AG08396 (cell line): ENCODE measurements around the gene GP9.
A peak's percentile ranks its signal among the peaks of the same experiment; 100 is the strongest.
"Not testable (repeated sequence)": the region's sequence is repeated elsewhere in the genome, so short reads cannot be mapped to it uniquely, and the experiment has no call there.

Source experiments
- DNase-seq: peaks from one replicate; pipeline ENCODE4 v3.0.0; 2012; ENCODE audit warnings: low spot score, mixed read lengths

Gene GP9

DNA sequence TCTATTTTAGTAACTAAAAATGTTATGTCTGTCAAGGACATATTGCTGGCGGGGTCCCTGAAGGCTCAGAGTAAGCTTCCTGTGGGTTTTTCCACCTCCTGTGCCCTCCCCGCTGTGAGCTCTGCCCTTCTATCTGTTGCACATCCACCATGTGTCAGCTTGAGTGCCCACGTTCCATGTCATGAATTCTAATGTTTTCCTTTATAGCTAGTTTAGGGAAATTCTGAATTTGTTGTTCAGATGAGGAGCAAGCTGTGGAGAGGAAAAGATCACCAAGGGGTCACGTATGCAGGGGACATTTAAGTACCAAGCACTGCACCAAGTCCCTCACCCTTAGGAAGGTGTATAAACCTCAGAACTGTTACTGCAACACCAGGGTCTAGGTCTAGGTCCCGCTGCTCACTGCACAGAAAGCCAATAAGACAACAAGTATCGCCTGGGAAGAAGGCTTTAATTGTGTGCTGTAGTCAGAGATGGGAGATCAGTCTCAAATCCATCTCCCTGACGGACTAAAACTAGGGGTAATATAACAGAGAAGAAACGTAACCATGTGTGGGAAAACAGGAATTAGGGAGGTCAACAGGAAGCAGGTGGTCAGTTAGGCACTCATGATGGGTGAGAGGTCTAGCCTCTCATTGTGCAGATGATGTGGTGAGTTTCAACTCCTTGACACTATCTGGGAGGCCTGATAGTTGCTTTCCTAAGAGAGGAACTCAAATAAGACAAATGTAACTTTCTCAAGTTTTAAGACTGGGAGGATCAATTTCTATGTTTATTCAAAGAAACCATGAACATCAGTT, 9.7 kb downstream of the GP9 start:
- DNase-seq, result no peak

DNA sequence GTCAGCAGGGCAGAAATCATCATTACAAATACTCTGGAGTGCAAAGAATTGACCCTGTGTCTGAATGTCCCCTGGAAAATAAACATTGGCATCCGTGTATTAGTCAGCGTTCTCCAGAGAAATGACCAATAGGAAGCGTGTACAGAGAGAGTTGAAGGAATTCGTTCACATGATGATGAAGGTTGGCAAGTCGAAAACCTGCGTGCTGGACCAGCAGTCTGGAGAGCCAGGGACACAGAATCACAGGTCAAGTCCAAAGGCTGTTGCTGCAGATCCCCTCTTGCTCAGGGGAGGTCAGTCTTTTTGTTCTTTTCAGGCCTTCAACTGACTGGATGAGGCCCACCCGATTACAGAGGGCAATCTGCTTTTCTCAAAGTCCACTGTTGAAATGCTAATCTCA, 16.6 kb downstream of the GP9 start:
- peak; percentile 87 for DNase-seq

DNA sequence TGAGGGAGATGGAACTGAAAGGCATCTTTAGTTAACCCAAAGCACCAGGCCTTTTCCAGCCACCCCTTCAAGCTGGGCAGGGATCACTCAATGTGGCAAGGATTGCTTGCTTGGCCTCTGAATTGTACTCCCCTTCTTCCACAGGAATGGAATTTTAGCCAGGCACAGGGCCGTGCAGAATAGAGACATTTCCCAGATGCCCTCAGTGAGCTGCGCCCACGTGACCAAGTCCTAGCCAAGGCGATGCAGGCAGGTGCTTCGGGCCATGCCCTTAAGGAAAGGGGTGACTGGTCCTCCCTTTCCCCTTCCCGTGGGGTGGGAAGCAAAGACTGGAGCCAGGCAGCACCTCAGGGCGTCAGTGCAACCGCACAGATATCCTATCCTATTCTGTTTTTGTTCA, 17.9 kb downstream of the GP9 start:
- no peak for DNase-seq

DNA sequence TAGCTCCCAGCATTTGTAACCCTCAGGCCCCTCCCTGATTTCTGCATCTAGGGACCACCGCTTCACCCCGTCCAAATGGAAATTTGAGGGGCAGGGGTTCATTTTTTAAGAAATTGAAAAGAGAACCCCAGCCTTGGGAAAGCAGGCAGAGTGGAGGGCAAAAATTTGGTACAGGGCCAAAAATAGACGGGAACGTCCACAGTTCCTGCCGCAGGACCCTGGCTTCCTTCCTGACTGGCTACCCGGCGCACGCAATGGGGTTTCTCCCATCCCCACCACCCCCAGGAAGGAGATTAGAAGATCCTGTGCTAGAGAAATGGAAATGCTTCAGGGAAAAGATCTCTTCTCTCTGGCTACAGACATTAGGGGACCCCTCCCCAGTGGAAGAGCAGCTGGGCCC, 20.9 kb downstream of the GP9 start:
- no peak for DNase-seq

DNA sequence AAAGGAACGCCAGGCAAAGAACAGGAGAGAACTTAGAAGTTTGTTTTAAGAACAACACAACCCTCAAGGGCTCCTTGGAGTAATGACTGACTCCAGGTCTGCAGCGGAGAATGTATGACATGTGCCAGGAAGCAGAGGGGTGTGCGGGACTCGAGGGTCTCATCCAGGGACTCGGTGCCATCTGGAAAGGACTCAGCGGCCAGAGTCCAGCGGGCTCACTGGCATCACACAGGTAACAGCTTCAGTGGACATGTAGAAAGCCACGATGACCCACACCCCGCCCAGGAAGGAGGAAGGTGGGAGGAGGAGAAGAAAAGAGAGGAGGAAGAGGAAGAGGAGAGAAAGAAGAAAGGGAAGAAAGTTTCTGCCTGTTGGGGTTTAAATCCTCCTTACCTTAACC, 21.4 kb downstream of the GP9 start:
- no peak for DNase-seq

DNA sequence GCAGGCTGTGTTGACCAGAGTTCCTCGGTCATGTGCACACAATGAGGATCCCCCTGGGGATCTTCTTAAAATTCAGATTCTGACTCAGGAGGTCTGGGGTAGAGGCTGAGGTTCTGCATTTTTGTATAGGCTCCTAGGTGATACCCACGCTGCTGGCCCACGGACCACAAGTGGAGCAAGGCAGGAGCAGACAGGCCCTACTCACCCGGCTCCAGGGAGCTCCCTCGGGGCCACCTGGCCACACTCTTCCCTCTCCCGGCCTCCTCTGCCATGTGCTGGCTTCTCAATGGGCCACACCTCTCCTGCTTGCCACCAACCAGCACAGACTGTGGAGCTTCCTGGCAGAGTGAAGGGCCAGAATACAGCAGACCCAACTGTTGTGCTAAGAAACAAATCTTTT, 23.9 kb downstream of the GP9 start:
- no peak for DNase-seq

DNA sequence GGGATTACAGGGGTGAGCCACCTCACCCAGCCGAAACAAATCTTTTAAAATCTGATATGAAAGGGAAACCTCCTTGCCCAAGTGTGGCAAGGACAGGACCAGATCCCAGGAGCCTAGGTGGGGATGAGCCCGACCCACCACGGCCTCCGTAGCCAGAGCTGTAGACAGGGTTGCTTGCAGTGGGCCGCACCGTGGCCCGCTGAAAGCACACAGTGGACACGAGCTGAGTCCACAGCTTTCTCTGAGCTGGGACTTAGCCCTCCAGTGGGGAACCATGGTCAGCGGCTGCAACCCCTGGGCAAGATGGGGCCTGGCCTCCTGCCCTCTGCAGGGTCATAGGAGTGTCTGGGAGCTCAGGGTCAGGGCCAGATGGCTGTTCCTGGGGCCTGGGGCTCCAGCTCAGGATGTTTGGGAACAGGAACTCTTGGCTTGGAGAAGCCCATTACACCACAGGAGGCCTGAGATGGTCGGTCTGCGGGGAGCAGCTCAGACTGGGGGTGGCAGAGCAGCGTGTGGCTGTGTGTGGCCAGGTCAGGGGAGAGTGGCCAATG, 24.7 kb downstream of the GP9 start:
- no peak for DNase-seq

DNA sequence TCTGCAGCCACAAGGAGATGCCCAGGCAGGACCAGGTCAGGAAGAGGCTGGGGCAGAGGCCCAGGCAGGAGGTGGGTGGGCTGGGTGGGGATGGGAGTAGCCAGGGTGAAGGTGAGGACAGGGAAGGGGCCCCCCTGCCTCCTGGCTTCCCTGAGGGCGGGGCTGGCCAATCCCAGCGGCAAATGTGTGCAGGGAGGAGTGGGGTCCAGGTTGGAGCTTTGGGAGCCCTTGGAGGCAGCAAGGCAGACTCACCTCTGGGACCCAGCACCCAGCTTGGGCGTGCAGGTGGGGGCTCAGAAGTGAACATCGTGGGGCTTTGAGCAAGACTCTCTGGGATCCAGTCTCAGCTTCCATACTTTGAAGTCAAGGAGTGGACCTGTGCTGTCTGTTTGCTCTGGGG, 25.2 kb downstream of the GP9 start:
- no peak for DNase-seq

DNA sequence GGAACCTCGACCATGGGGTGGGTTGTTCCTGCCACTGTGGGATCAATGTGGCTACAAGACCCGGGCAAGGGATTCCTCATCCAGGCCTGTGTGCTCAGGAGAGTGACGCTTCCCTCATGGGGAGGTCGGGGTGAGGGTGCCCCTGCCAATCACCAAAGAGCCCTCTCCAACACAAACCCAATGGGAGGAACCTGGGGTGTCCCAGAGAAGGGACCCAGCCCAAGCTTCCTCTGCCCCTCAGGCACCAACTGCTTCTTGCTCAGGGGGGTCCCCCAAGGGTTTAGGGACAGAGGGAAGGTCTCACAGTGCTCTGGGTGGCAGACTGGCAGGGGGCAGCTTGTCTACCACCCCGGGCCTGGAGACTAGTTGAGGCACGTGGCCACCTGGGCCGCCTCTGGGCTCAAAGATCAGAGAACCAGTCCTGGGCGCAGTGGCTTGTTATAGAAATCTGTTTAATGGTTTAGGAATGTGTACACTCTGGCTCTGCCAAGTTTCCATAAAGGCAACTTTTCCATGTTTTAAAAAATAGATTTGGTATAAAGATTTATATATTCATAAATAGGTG, 26.6 kb downstream of the GP9 start:
- DNase-seq, result peak; percentile 54

DNA sequence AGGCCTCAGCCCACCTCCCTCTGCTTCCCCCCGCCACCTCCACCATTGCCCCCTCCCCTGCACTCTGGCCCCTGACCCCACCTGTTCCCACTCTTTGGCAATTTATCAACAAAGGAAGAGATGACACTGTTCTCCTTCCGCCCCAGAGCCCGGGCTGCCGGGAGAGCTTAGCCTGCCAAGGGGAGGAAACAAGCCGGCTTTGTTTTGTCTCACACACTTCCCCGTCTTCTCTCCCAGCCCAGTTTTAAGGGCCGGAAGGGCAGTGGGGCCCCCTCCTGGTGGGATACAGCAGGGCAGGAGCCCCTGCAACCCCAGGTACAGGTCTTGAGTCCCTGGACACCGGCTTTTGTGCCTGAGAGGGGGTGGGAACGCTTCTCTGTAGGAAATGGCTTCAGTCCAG, 27.3 kb downstream of the GP9 start:
- DNase-seq, result not testable (repeated sequence)

DNA sequence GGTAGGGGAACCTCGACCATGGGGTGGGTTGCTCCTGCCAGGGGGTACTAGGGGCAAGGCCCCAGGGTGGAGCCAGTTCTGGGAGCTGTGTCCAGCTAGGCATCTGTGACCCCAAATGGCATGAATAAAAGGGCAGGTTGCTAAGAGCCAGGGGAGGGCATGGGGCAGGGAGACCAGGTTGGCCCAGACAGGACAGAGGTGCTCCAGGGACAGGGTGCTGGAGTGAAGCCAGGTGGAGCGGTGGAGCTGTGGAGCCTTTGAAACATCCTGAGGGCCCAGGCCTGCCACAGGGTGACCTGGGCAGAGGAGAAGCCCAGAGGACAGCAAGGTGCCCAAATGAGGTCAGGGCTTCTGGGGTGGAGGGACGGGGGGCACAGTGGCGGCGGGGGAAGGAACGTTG, 27.7 kb downstream of the GP9 start:
- not testable (repeated sequence) for DNase-seq

DNA sequence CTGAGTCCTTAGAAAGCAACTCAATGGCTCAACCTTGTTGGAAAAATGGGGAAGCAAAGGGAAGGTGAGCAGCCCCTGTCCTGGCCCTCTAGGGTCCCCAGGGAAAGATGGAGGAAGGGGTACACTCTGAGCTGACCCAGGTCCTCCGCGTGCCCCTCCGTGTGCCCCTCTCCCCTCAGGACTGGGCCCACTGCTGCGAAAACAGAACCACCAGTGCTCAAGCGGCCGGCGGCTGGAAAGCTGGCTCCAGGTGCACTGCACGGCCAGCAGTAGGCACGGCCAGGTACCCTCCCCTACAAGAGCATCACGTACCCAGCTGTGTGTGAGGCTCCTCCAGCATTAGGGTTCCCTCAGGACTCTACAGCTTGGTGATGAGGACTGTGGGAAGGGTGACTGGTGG, 34.7 kb downstream of the GP9 start:
- no peak for DNase-seq

DNA sequence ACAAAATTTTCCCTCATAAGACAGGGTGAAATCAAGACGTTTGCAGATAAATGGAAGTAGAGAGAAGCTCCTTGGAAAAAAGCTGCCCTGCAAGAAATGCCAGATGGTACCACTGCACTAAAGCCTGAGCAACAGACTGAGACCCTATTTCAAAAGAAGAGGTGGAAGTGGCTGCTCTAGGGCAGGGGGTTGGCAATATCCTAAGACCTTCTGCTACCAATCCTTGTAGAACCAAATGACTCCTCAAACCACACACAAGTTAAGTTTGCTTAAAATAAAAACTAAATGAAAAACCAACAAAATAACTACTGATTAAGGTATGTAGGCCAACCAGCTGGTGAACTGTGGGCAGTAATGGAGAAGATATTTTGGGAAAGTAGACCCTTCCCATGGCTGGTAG, 39.7 kb downstream of the GP9 start:
- no peak for DNase-seq

DNA sequence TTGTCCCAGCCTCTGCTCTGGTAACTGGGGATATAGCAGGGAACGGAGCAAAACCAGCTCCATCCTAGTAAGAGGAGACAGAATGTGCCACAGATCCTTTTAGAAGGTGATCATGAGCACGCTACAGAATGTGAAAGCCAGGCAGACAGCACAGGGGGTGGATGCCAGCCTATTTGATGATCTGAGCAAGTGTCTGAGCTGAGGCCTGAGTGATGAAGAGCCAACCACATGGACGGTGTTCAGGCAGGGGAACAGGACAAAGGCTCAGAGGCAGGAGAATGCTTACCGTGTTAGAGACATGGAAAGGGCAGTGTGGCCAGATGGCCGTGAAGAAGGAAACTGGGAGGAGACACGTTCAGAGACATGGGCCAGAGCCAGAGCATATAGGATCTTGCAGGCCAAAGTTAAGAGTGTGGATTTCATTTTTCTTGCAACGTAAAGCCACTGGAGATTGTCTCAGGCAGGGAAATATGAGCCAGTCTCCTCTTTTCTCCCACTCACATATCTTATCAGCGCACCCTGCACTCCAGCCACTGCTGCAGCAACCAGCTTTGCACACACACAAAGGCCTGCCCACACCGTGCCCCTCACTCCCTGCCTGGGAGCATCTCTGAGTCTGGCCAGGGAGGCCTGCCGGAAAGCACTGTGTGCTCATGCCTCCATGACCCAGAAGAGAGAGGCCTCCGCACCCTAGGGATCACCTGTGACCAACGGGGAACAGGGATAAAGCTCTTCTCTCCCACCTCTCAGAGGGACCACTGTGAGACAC, 41.0 kb downstream of the GP9 start:
- DNase-seq, result no peak

DNA sequence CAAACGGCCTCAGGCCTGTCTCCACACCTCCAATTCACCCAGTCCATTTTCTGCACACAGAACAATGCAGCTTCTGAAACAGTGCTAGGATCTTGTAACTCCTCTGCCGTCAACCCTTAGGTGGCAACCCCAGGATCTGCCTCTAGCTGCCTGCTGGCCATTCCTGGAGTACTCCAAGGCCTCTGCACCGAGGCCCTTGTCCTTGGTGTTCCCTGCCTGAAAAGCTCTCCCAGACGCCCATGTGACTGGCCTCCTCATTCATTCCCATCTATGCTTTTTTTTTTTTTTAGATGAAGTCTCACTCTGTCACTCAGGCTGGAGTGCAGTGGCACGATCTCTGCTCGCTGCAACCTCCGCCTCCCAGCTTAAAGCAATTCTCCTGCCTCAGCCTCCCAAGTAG, 42.7 kb downstream of the GP9 start:
- DNase-seq, result no peak

DNA sequence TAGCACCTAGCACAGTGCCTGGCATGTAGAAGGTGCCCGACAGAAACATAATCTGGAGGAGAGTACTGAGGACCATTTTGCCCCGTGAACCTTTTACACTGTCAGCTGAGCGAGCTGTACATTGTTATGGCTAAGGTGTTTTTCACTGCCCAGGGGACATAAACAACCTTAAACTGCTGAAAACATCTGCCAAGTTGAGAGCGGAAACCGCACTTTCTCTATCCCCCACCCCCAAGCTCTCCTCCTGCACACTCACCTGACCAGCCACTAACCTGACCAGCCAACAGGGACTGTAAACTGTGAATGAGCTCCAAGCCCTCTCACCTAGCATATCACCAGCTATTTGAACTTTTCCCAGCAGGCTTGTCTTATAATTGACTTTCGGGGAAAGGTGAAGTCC, 43.5 kb downstream of the GP9 start:
- no peak for DNase-seq

DNA sequence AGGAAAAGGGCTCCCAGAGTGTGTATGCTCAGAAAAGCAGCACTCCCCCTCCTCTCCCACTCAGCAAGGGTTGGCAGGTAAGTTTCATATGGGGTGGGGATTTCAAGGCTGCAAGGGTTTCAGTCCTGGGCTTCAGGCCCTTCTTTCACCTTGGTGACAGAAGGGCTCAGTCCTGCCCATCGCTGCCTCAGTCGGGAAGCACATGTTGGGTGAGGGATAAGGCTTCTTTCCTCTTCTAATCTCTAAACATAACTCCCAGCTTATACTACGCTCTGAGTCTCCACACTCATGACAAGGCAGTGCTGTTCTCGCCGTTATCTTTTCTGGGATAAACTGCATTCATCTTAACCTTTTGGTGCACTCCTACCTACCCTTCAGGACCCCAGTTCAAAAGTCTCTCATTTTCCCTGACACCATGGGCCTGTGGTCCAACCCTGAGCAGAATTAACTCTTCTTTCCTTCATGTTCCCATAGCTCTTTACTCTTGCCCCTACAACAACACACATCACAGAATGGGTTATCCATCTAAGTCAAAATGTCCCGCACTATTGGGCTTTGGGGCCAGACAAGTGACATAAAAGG, 44.0 kb downstream of the GP9 start:
- DNase-seq, result no peak

DNA sequence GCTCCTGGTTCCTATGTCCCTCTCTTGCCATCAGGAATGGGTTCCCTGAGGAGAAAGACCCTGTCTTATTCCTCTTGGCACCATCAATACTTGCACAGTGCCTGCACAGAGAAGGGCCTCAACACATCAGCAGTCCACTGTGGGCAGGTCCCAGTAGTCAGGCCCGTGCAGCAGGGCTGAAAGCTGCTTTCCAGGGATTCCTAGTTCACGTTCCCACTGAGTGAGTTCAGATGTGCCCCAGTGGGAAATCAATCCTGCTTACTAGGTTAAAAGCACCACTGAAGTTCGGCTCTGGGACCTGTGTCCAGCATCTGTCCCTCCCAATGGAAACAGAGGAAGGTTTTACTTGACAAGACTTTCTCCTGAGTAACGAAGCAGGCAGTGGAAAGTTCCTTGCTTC, 45.3 kb downstream of the GP9 start:
- no peak for DNase-seq

DNA sequence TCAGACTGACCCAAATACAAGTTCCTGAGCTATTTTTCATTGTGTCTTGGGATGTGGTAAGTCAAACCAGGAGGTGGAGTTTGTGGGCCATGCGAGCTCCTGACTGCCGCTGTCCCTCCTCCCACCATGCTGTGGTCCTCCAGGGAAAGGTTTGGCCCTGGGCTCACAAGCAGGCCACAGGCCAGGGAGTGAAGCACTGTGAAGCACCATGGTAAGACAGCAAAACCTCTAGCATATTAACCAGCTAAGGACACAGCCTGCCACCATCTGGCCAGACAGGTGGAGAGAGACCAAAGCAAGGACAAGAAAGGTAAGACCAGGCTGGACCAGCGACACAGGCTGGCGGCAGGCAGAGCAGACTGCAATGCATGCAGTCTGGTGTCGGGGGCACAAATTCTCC, 45.7 kb downstream of the GP9 start:
- no peak for DNase-seq

DNA sequence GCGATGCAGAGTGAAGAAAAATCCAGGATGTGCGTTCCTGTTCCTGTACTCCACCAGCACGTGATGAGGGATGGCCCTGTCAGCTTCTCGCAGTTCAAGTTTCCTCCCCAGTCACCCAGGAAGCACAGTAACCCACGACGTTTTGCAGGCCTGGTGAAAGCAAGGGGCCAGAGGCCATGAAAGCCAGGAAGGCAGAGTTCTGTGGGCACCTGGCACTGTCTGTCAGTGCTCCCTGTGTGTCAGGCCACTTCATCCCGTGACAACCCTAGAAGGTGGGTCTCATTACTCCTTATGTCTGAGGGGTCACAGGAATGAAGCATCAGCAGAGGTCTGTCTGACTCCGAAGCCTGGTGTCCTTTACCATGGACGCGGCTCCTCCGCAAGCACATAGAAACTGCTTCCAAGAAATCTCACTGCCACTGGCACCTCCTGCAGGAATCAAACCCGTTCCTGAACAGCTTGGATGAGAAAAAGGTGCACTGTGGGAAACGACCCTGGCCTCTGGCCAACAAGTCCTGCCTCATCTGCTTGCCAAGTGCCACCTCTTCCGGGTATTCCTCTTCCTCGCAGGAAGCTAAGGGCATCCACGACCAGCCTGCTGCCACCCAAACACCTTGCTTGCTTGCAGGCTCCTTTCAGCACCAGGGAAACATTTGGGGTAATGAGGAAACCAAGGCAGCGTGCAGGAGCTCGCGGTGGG, 46.4 kb downstream of the GP9 start:
- DNase-seq, result no peak

DNA sequence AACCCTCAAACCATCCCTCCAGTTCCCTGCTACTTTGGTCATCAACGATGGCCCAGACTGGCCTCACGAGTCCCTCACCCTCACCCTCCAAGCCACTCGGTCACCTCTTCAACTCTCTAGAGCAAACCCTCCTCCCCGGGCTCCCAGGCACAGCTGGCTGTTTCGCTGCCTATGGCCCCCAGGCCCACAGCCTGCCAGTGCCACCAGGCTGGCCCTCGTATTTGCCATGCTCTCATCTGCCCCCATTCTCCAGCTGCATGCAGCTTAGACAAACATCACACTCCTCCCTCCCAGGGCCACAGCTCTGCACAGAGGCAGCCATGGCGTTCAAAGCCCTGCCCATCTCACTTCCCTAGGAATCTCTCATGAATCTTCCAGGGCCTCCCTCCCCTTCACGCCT, 47.2 kb downstream of the GP9 start:
- no peak for DNase-seq
